OCI-LY3 (cell line): ENCODE results near the gene FAM8A1.

Experiments used
- H2AFZ ChIP-seq: fragments of 200-600, 300-600 bp; shearing (Covaris generic); 2 replicates; pipeline ENCODE4 v1.6.0; 2014; ENCODE audit warnings: antibody characterized with exemption, low read depth, low read length
- H3K27ac ChIP-seq: fragments of 200-600, 300-600 bp; sonication (generic); 2 replicates; pipeline ENCODE4 v1.5.1; 2014; ENCODE audit warnings: mild to moderate bottlenecking, low read length, moderate library complexity, mixed read lengths
- H3K27me3 ChIP-seq: fragments of 200-600, 300-600 bp; sonication (generic); 2 replicates; pipeline ENCODE4 v1.6.1; 2014; ENCODE audit warnings: low read depth, low read length, mixed read lengths
- H3K36me3 ChIP-seq: fragments of 200-600, 300-600 bp; sonication (generic); replicated peaks from 2 replicates; pipeline ENCODE3; 2014; ENCODE audit warnings: low read depth, low read length, mixed read lengths
- H3K4me1 ChIP-seq: fragments of 300-600, 200-600 bp; sonication (generic); 2 replicates; pipeline ENCODE4 v1.6.1; 2014; ENCODE audit warnings: low read length, mixed read lengths
- H3K4me2 ChIP-seq: fragments of 200-600, 300-600 bp; sonication (generic); 2 replicates; pipeline ENCODE4 v1.6.1; 2014; ENCODE audit warnings: low read length, mixed read lengths
- H3K4me3 ChIP-seq: fragments of 300-600, 200-600 bp; sonication (generic); 2 replicates; pipeline ENCODE4 v1.5.1; 2014; ENCODE audit warnings: antibody characterized with exemption, mild to moderate bottlenecking, low read length, moderate library complexity
- H3K79me2 ChIP-seq: fragments of 300-600, 200-600 bp; shearing (Covaris generic); 2 replicates; pipeline ENCODE4 v1.6.1; 2014; ENCODE audit warnings: mild to moderate bottlenecking, low read length, mixed read lengths
- H3K9ac ChIP-seq: fragments of 300-600, 200-600 bp; shearing (Covaris generic); 2 replicates; pipeline ENCODE4 v1.6.0; 2014; ENCODE audit warnings: mild to moderate bottlenecking, low read length, moderate library complexity
- H3K9me3 ChIP-seq: fragments of 200-600, 300-600 bp; shearing (Covaris generic); 2 replicates; pipeline ENCODE4 v1.6.1; 2014; ENCODE audit warnings: low read length, mixed read lengths; ENCODE audit not compliant: insufficient read depth
- H4K20me1 ChIP-seq: fragments of 200-600, 300-600 bp; sonication (generic); 2 replicates; pipeline ENCODE4 v1.6.1; 2016; ENCODE audit warnings: low read length, mixed read lengths; ENCODE audit not compliant: insufficient read depth
- CTCF ChIP-seq: fragments of 200-600, 300-600 bp; sonication (generic); IDR thresholded peaks from 2 replicates; pipeline ENCODE4 v1.5.1; 2014; ENCODE audit warnings: antibody characterized with exemption, low read length, low read depth
- EZH2phosphoT487 ChIP-seq: fragments of 200-600 bp; shearing (Covaris generic); IDR thresholded peaks from 2 replicates; pipeline ENCODE4 v1.6.1; 2018; ENCODE audit warnings: antibody characterized with exemption, mixed run types, low read depth

Gene FAM8A1

GRCh38 chr6:17612048-17612447, 11.9 kb downstream of the FAM8A1 start:
- H2AFZ ChIP-seq, result no peak overlapping the region
- no peaks in the 10 kb centered on the region for H4K20me1 ChIP-seq
- H3K79me2 ChIP-seq, result no peaks in the 10 kb centered on the region
- no peak overlapping the region for H3K4me2 ChIP-seq
- no peaks in the 10 kb centered on the region for H3K4me1 ChIP-seq
- H3K27ac ChIP-seq, result no peak overlapping the region
- peaks cover 15% of the 10 kb centered on the region for H3K36me3 ChIP-seq
- H3K9me3 ChIP-seq, result no peaks in the 10 kb centered on the region
- TF ChIP-seq EZH2phosphoT487 (no peak), CTCF (no peak)
- no peaks in the 10 kb centered on the region for H3K27me3 ChIP-seq
- H3K9ac ChIP-seq, result no peak overlapping the region
- H3K4me3 ChIP-seq, result no peak overlapping the region

GRCh38 chr6:17615794-17616193, 15.7 kb downstream of the FAM8A1 start:
- no peak overlapping the region for H3K9ac ChIP-seq
- H3K4me1 ChIP-seq, result peaks cover 1% of the 10 kb centered on the region
- H3K9me3 ChIP-seq, result no peaks in the 10 kb centered on the region
- H3K4me3 ChIP-seq, result no peak overlapping the region
- no peak overlapping the region for H2AFZ ChIP-seq
- H4K20me1 ChIP-seq, result peaks cover 15% of the 10 kb centered on the region
- no peak overlapping the region for H3K4me2 ChIP-seq
- no peak for TF ChIP-seq CTCF
- TF ChIP-seq EZH2phosphoT487, result no peak
- peaks cover 33% of the 10 kb centered on the region for H3K36me3 ChIP-seq
- no peak overlapping the region for H3K27ac ChIP-seq
- H3K79me2 ChIP-seq, result peaks cover 30% of the 10 kb centered on the region
- H3K27me3 ChIP-seq, result no peaks in the 10 kb centered on the region

GRCh38 chr6:17621003-17621402, 20.9 kb downstream of the FAM8A1 start:
- Histone ChIP-seq H3K36me3 (peaks cover 49% of the 10 kb centered on the region), H3K9me3 (no peaks in the 10 kb centered on the region), H3K4me2 (no peak overlapping the region)

GRCh38 chr6:17622144-17622543, 22.0 kb downstream of the FAM8A1 start:
- H3K4me3 ChIP-seq, result no peak overlapping the region
- H4K20me1 ChIP-seq, result peaks cover 41% of the 10 kb centered on the region
- H3K27ac ChIP-seq, result no peak overlapping the region
- H3K79me2 ChIP-seq, result peaks cover 94% of the 10 kb centered on the region
- H3K4me2 ChIP-seq, result no peak overlapping the region
- TF ChIP-seq CTCF, result no peak
- no peak for TF ChIP-seq EZH2phosphoT487
- peaks cover 58% of the 10 kb centered on the region for H3K36me3 ChIP-seq
- peaks cover 10% of the 10 kb centered on the region for H3K4me1 ChIP-seq
- H3K9ac ChIP-seq, result no peak overlapping the region
- H3K9me3 ChIP-seq, result no peaks in the 10 kb centered on the region
- H2AFZ ChIP-seq, result no peak overlapping the region
- no peaks in the 10 kb centered on the region for H3K27me3 ChIP-seq

More at GRCh38 chr6:17621003-17621402, 20.9 kb downstream of the FAM8A1 start:
- no peaks in the 10 kb centered on the region for H3K27me3 ChIP-seq
- H3K79me2 ChIP-seq, result peaks cover 82% of the 10 kb centered on the region
- TF ChIP-seq CTCF (no peak), EZH2phosphoT487 (no peak)
- no peak overlapping the region for H2AFZ ChIP-seq
- H4K20me1 ChIP-seq, result peaks cover 41% of the 10 kb centered on the region
- no peak overlapping the region for H3K9ac ChIP-seq
- peak overlapping the region; percentile 34; the same call in 1 of the 2 replicates for H3K27ac ChIP-seq
- peaks cover 10% of the 10 kb centered on the region for H3K4me1 ChIP-seq
- H3K4me3 ChIP-seq, result no peak overlapping the region
